ENCODE data around the gene SF3B3.

- TF ChIP-seq GATA2 (IDR thresholded peaks at IDR 0.05; ENCODE audit: low read depth, low read length) (no peak), GATA3 (IDR thresholded peaks at IDR 0.05; ENCODE audit: low read depth, low read length) (no peak)
These were observed 67.3 kb downstream of the SF3B3 start for GRCh38 chr16:70590722-70591415.

Measured in SH-SY5Y (cell line).